RKO (cell line): ENCODE data around the gene KLHL29.
"Not testable (repeated sequence)": the region's sequence is repeated elsewhere in the genome, so short reads cannot be mapped to it uniquely, and the experiment has no call there.

Experiments
- DNase-seq: peaks from one replicate; pipeline ENCODE4 v3.0.0-alpha.2; 2016; ENCODE audit warnings: low spot score

KLHL29 gene

GRCh38 chr2:23384551-23385343 lies at the start of gene KLHL29:
TSS of gene KLHL29 (plus strand) at chr2:23385179. CDS start at chr2:23562197, 177,018 bp downstream.
- peak; percentile 73 for DNase-seq

- no peak for DNase-seq
Measured at GRCh38 chr2:23335550-23335949, 49.4 kb upstream of the KLHL29 start.

GRCh38 chr2:23342075-23342474 lies 42.9 kb upstream of the KLHL29 start:
- no peak for DNase-seq

GRCh38 chr2:23346029-23346428 lies 39.0 kb upstream of the KLHL29 start:
- no peak for DNase-seq

GRCh38 chr2:23346781-23347180 lies 38.2 kb upstream of the KLHL29 start:
- DNase-seq: no peak

- DNase-seq: no peak
Measured at GRCh38 chr2:23347471-23348092, 37.4 kb upstream of the KLHL29 start.

- not testable (repeated sequence) for DNase-seq
Measured at GRCh38 chr2:23348093-23348481, 36.9 kb upstream of the KLHL29 start.

- no peak for DNase-seq
Measured at GRCh38 chr2:23349508-23349907, 35.5 kb upstream of the KLHL29 start.

GRCh38 chr2:23350041-23350791 lies 34.8 kb upstream of the KLHL29 start:
- no peak for DNase-seq

GRCh38 chr2:23350792-23351355 lies 34.1 kb upstream of the KLHL29 start:
- no peak for DNase-seq

- DNase-seq: peak; percentile 36
Measured at GRCh38 chr2:23351388-23352141, 33.4 kb upstream of the KLHL29 start.

- DNase-seq: no peak
Measured at GRCh38 chr2:23354554-23354953, 30.4 kb upstream of the KLHL29 start.

- DNase-seq: no peak
Measured at GRCh38 chr2:23355001-23355400, 30.0 kb upstream of the KLHL29 start.

GRCh38 chr2:23356711-23357110 lies 28.3 kb upstream of the KLHL29 start:
- DNase-seq: no peak

GRCh38 chr2:23359631-23360567 lies 25.1 kb upstream of the KLHL29 start:
- no peak for DNase-seq

- DNase-seq: peak; percentile 36
Measured at GRCh38 chr2:23360571-23361125, 24.3 kb upstream of the KLHL29 start.

GRCh38 chr2:23361152-23361551 lies 23.8 kb upstream of the KLHL29 start:
- no peak for DNase-seq

GRCh38 chr2:23363268-23363667 lies 21.7 kb upstream of the KLHL29 start:
- no peak for DNase-seq

GRCh38 chr2:23363831-23364230 lies 21.1 kb upstream of the KLHL29 start:
- DNase-seq: no peak

- DNase-seq: no peak
Measured at GRCh38 chr2:23366720-23367119, 18.3 kb upstream of the KLHL29 start.
